ENCODE data around the gene PACSIN2.
A peak's percentile ranks its signal among the peaks of the same experiment; 100 is the strongest.

The PACSIN2 gene

GRCh38 chr22:42878561-42879305 lies 136.2 kb downstream of the PACSIN2 start:
- no peak for DNase-seq

- DNase-seq, result no peak
Observed at GRCh38 chr22:42877597-42878340, 137.2 kb downstream of the PACSIN2 start.

GRCh38 chr22:42877158-42877557 lies 137.8 kb downstream of the PACSIN2 start:
- DNase-seq, result no peak

GRCh38 chr22:42876041-42876440 lies 138.9 kb downstream of the PACSIN2 start:
- DNase-seq, result no peak

- no peak for DNase-seq
Observed at GRCh38 chr22:42874010-42874409, 140.9 kb downstream of the PACSIN2 start.

- DNase-seq, result no peak
Observed at GRCh38 chr22:42873356-42873755, 141.6 kb downstream of the PACSIN2 start.

GRCh38 chr22:42872821-42873220 lies 142.1 kb downstream of the PACSIN2 start:
- DNase-seq, result no peak

- no peak for DNase-seq
Observed at GRCh38 chr22:42871146-42872050, 143.6 kb downstream of the PACSIN2 start.

GRCh38 chr22:42869888-42870480 lies 145.0 kb downstream of the PACSIN2 start:
- DNase-seq, result no peak

- DNase-seq, result no peak
Observed at GRCh38 chr22:42869463-42869862, 145.5 kb downstream of the PACSIN2 start.

- no peak for DNase-seq
Observed at GRCh38 chr22:42868751-42869251, 146.1 kb downstream of the PACSIN2 start.

GRCh38 chr22:42866100-42866499 lies 148.8 kb downstream of the PACSIN2 start:
- no peak for DNase-seq

- no peak for DNase-seq
Observed at GRCh38 chr22:42865536-42865935, 149.4 kb downstream of the PACSIN2 start.

- DNase-seq, result no peak
Observed at GRCh38 chr22:42863349-42863961, 151.5 kb downstream of the PACSIN2 start.

- DNase-seq, result no peak
Observed at GRCh38 chr22:42862045-42862734, 152.8 kb downstream of the PACSIN2 start.

GRCh38 chr22:42860968-42861367 lies 154.0 kb downstream of the PACSIN2 start:
- no peak for DNase-seq

GRCh38 chr22:42857845-42858481 lies 157.0 kb downstream of the PACSIN2 start:
- no peak for DNase-seq

GRCh38 chr22:42856865-42857704 lies 157.9 kb downstream of the PACSIN2 start, which contains the start of gene ARFGAP3:
TSS of gene ARFGAP3 (minus strand) at chr22:42857273. CDS start at chr22:42857182, 91 bp downstream.
- DNase-seq, result peak; percentile 94 to 96

GRCh38 chr22:42856179-42856864 lies 158.6 kb downstream of the PACSIN2 start:
- DNase-seq, result peak; percentile 50 to 57

All from CD4-positive, alpha-beta T cell treated with Interferon alpha-2 for 1 hour (primary cell).